Caki2 (cell line): Measurements from ENCODE around the gene MALRD1. TPM values are rescaled to one million over a fixed set of nuclear protein-coding genes. Genes with fewer than 3 reads are reported as not detected.

Experiments
- DNase-seq: peaks from one replicate; pipeline ENCODE4 v3.0.0-alpha.2; 2015; ENCODE audit warnings: low read depth
- in situ Hi-C: cut with HindIII; loops from 2 replicates; pipeline ENCODE4 v1.10.0; 2016; ENCODE audit warnings: low sequenced_read_pairs, low pct_unique_long_range_greater_than_20kb, mixed read lengths
- total RNA-seq: library from RNA; depleted of rRNA; stranded (reverse); fragments of >200 nt; shearing (Covaris generic); gene quantifications from 2 replicates; pipeline ENCODE4 v1.2.3, GENCODE V29; 2014; ENCODE audit warnings: low replicate concordance

The MALRD1 gene
- total RNA-seq, 1 experiment from 2014 or later = not detected

- in situ Hi-C loops = no loop called here
- no peak for DNase-seq
Observed at GRCh38 chr10:19096501-19097073, 48.0 kb downstream of the MALRD1 start.

GRCh38 chr10:19097151-19097550 lies 48.5 kb downstream of the MALRD1 start:
- DNase-seq = no peak
- in situ Hi-C loops = no loop called here

GRCh38 chr10:19098803-19099202 lies 50.2 kb downstream of the MALRD1 start:
- no peak for DNase-seq
- in situ Hi-C loops = no loop called here

- in situ Hi-C loops = no loop called here
- DNase-seq = no peak
Observed at GRCh38 chr10:19107406-19107805, 58.8 kb downstream of the MALRD1 start.

DNA sequence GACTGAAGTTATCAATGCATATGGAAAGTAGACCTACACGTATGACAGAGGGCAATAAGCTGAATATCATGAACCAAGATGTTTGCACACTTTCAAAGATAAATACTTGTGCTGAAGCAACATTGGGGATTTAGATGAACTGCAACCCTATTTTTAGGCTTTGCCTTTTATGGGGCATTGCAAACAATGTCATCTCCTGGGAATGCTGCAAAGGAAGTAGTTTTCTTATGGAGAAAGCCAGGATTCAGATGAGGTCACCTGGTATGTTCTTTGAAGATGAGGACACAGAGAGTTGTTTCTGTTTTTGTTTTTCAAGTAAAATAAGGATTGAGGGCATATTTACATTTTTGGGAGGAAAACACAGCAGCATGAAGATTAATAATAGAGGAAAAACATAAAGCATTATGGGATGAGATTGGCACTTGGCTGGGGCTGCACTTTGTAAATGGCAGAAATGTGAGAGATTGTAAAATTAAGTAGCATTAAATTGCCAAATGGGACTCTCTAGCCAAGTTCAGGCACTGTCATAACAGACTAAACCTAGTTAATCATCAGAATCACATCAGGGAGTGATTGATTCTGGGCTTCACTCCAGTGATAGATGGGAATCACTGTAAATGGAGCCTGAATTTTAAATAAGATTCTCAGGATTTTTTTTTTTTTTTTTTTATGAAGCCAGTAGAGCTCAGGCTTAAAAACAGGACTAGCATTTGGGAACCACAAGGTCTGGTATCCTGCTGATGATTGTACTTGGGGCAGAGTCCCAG lies 63.1 kb downstream of the MALRD1 start:
- no peak for DNase-seq
- in situ Hi-C loops = no loop called here

DNA sequence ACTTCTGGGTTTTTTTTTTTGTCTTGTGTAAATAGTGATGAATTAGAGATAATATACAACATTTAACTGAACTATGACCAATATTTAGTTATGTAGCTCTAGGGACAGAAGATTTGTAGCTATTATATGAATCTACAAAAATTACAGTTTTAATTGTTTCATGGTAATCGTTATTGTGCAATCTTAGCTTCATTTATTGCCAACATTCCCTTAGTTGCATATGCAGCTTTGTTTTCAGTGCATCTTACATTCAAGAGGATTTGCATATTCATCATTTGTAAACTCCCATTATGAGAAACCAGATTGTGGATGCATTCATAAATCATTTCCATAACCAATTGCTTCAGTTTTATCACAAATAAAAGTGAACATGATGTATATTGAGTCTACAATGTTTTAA lies 68.8 kb downstream of the MALRD1 start:
- in situ Hi-C loops = no loop called here
- DNase-seq = no peak

GRCh38 chr10:19119191-19119590 lies 70.6 kb downstream of the MALRD1 start:
- no peak for DNase-seq
- in situ Hi-C loops = no loop called here

- no peak for DNase-seq
- in situ Hi-C loops = no loop called here
Observed at GRCh38 chr10:19120381-19120908, 71.8 kb downstream of the MALRD1 start.

- in situ Hi-C loops = no loop called here
- DNase-seq = no peak
Observed at GRCh38 chr10:19133992-19134391, 85.4 kb downstream of the MALRD1 start.

DNA sequence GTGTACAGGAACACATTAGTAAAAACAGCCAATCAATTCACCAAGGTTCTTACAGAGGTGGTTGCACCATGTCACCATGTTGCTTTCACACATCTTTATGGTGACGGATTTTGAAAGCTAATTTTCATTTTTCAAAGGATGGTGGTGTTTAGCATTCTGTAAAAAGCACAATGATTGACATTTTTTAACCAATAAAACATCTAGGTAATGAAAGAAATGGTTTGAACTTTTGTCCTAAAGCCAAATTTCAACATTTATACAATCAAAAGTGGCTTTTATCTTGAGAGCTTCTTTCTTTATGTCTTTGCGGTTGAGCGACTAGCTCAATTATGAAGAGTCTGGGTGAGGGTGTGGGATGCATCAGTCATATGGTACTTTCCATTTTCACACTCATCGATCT lies 94.4 kb downstream of the MALRD1 start:
- in situ Hi-C loops = no loop called here
- no peak for DNase-seq

DNA sequence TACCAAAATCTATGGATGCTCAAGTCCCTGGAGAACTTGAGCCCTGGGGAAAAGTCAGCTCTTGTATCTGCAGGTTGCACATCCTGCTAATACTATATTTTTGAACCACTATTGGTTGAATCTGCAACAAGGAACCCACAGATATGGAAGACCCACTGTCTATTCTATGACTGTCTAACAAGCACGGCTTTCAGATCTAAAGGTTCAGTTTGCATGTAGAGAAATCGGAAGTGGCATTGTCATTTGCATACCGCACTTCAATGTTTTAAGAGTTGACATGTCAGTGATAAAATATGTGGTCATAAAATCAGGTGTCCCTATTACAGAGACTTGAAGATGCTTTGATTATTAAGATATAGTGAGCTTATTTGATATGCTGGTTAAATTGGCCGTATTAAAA lies 95.6 kb downstream of the MALRD1 start:
- in situ Hi-C loops = no loop called here
- DNase-seq = no peak

GRCh38 chr10:19154375-19154774 lies 105.8 kb downstream of the MALRD1 start:
- in situ Hi-C loops = no loop called here

DNA sequence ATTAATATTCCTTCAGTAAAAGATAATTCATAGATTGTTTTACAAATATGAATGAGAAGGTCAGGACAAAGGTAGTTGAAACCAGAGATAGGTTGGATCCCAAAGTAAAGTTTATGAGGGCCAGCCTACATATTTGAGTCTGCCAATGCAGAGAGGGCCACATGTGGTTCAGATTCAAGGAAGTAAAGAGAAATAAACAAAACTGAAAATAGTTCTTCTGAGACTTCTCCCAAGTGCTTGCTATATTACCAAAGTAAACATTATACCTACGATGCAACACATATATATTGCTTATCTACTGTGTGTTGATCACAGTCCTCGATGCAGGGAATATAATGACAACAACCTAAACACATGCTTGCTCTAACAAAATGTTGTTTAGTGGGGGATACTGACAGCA lies 109.8 kb downstream of the MALRD1 start:
- DNase-seq = no peak
- in situ Hi-C loops = no loop called here

More at GRCh38 chr10:19154375-19154774, 105.8 kb downstream of the MALRD1 start:
- DNase-seq = no peak

- in situ Hi-C loops = no loop called here
- no peak for DNase-seq
Observed at GRCh38 chr10:19158870-19159269, 110.3 kb downstream of the MALRD1 start.

DNA sequence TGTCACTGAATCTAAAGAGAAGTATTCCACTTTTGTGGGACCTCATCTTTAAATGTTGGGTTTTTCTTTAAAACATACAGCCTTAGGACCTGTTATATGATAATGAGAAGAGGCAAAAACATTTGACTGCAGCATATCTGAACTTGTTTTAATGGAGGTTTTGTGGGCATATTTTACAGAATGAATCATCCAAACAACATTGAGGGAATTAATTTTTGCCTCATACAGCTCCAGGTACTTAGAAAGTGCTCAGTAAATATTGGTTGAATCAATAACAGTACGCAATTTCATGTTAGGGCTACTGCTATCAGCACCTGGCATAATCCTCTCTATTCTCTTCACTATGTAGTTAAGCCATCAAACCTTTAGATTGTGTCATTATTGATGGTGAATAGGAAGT lies 115.9 kb downstream of the MALRD1 start:
- in situ Hi-C loops = no loop called here
- no peak for DNase-seq

DNA sequence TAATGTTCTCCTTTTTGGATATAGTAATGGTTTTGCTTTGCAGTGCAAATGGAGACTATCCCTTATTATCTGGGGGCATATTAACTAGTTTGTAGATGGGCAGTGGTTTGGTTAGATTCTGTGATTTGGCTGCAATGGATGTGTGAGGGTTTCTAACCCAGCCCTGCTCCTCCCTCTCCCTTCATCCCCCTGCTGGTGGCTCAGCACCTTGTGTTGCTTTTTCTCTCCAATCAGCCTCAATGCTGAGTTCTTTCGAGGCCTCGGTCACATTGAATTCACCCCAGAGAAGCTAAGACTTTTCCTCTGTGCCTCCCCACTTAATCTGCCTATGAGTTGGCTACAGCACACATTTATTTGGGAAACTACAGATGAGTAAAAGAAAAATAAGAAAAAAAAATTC lies 120.0 kb downstream of the MALRD1 start:
- in situ Hi-C loops = no loop called here
- DNase-seq = no peak

DNA sequence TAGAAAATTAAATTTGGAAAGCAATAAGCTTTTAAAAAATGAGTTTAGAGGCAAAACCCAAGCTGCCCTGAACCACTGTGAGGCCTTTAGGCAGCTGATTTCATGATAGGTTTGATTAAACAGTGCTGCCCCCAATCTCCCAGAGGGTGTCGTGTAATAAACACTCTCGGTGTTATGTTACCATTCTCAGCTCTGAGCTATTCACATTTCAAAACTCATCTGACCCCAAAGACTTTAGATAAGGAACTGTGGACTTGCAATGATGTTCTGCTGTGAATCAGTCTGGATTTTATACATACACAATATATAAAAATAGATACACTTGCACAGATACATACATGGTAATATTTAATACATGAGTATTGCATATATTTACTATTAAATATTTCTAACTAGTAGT lies 120.4 kb downstream of the MALRD1 start:
- in situ Hi-C loops = no loop called here

DNA sequence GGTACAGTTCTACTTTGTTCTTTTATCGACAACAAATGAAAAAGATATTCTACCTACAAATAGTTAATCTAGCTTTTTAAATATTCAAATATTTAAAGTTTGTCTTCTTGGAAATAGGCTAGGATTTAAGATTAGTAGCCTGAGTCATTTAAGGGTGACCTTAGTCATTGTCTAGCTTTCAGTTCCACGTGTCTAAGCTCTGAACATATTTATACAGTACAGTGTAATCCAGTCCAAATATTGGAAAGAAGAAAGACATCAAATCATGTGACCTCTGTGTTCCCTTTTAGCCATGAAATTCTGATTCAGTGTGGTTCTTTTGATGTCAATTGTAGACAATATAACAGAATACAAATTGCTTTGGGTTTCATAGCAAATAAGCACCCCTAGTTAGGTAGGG lies 121.1 kb downstream of the MALRD1 start:
- peak; percentile 8 for DNase-seq
- in situ Hi-C loops = no loop called here

More for the DNA sequence above, 120.4 kb downstream of the MALRD1 start:
- DNase-seq = no peak

- in situ Hi-C loops = no loop called here
- no peak for DNase-seq
Observed at GRCh38 chr10:19178675-19179074, 130.1 kb downstream of the MALRD1 start.

DNA sequence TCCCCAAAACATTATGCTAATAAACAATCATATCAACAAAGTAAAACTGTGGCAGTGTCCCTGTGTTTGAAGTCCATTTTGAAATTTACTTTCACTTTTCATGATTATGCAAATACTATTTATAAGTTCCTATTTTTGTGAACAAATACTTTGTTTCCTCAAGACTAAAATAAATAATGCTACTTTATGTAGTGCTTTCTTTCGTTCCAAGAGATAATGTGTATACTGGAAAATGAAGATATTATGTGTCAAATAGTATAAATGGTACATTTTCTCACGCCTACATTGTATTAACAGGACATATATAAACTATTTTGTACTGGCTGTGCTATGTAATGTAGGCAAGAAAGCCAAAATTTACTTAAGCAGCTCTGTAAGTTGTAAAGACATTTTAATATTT lies 136.3 kb downstream of the MALRD1 start:
- no peak for DNase-seq
- in situ Hi-C loops = no loop called here
